Aorta (tissue), 5 donors: Measurements from ENCODE around the gene CCDC92B. TPM values are rescaled to one million over a fixed set of nuclear protein-coding genes. Genes with fewer than 3 reads are reported as not detected.

ENCODE experiments used
- ATAC-seq: fragments of 200-7000 bp; cut with Tn5 transposase; one replicate; pipeline ENCODE4 v1.9.1; 2022; ENCODE audit warnings: moderate library complexity; ENCODE audit not compliant: low FRiP score
- DNase-seq, 2 donors: peaks; one replicate each; pipeline ENCODE4 v3.0.0-alpha.2; 2020
- H3K27ac ChIP-seq, 2 donors: one replicate each; pipeline ENCODE4 v1.5.1; 2013; ENCODE audit warnings: low read length in 2 of 2, mild to moderate bottlenecking in 2 of 2, moderate library complexity in 2 of 2, control low read depth in 1 of 2, inconsistent platforms in 1 of 2, low read depth in 1 of 2
- H3K27me3 ChIP-seq, 2 donors: one replicate each; pipeline ENCODE4 v1.6.1; 2013; ENCODE audit warnings: control low read depth in 1 of 2, low read length in 1 of 2, mild to moderate bottlenecking in 1 of 2, moderate library complexity in 1 of 2; ENCODE audit not compliant: insufficient read depth in 2 of 2, control insufficient read depth in 1 of 2
- H3K36me3 ChIP-seq, 2 donors: one replicate each; pipeline ENCODE4 v1.6.1; 2013; ENCODE audit warnings: control low read depth in 1 of 2, low read length in 1 of 2, mild to moderate bottlenecking in 1 of 2; ENCODE audit not compliant: insufficient read depth in 2 of 2, control insufficient read depth in 1 of 2
- H3K4me1 ChIP-seq, 2 donors: one replicate each; pipeline ENCODE4 v1.6.1; 2013; ENCODE audit warnings: low read length in 2 of 2, control low read depth in 1 of 2, mild to moderate bottlenecking in 1 of 2, moderate library complexity in 1 of 2; ENCODE audit not compliant: insufficient read depth in 2 of 2, control insufficient read depth in 1 of 2
- H3K4me3 ChIP-seq, 2 donors: one replicate each; pipeline ENCODE4 v1.5.1; 2013; ENCODE audit warnings: low read length in 2 of 2, control low read depth in 1 of 2, mild to moderate bottlenecking in 1 of 2
- H3K9me3 ChIP-seq: one replicate; pipeline ENCODE4 v1.6.1; 2013; ENCODE audit warnings: mild to moderate bottlenecking, low read length; ENCODE audit not compliant: control insufficient read depth
- WGBS, 2 donors: extraction: QIAGEN DNeasy Blood & Tissue Kit; methylation state at CpG; one replicate each; pipeline ENCODE4 v1.1.7; 2013; 5-methylcytosine and 5-hydroxymethylcytosine counted together
- intact Hi-C, 2 donors: fragments of 100-400 bp; cut with DNase I; formaldehyde crosslinking; loops; one replicate each; pipeline versions ENCODE4 v1.14.2 to v1.15.0; 2022
- long read RNA-seq, 2 donors: library from polyadenylated mRNA; unstranded; transcript quantifications; one replicate each; pipeline ENCODE4 v2.0.0, GENCODE V29; 2020 to 2021
- polyA plus RNA-seq, 2 donors: library from polyadenylated mRNA; stranded (reverse); fragments of 200-250 nt; gene quantifications; one replicate each; pipeline ENCODE4 v1.2.3, GENCODE V29; 2013
- total RNA-seq, 2 donors: library from RNA; stranded (reverse); fragmentation: NEBNext Ultra II Directional; extraction: Animal tissue kit (Norgen Biotek cat#: 25700); gene quantifications; one replicate each; pipeline ENCODE4 v1.2.1, GENCODE V29; 2021
- donor health status: healthy with polysubstance abuse.
- donor health status: Bipolar disorder and iron deficiency.
- donor health status: DM: no; HTN: no; CAD: no.
- donor health status: DM: no; HTN: no; CAD: no.
- donor health status: DM: yes; HTN: yes; CAD: no.

The CCDC92B gene
- total RNA-seq (under 1 TPM in 1 of 2 donors, not detected in 1; 0.18 TPM), polyA plus RNA-seq (not detected)
- long read RNA-seq, donor 1, result 0 reads
- long read RNA-seq, donor 2, result 0 reads

DNA sequence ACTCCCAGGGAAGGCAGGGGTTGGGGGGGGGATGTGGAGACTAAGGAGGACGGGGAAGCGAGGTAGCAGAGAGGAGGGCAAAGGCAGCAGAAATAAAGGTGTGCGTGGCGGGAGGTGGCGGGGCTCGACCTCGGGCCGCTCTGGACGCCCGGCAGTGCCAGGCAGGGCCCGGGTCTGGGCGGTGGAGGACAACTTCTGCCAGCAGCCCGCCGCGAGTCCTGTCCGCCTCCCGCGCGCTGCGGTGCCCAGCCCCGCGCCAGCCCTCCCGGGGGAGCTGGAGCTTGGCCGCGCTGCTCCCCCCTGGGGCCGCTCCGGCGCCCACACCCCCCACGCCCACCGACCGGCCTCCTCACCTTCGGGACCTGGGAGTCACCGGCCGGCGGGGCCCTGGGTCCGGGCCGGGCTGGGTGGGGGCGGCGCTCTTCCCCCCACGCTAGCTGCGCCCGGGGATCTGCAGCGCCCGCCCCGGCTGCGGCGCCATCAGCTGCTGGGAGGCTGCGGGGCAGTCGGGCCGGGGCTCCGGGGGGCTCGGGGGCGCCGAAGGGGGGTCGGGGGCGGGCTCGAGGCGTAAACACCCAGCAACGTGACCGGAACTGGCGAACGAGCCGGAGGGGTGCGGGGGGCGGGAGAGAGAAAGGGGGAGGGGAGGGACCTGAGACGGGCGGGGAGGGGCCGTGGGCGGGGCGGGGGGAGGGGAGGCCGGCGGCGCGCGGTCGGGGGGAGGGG is at the start of gene CCDC92B:
CCDC92B (minus strand) TSS at position 595 of the 726 bp plus-strand sequence. CDS start 14,507 bp downstream, outside the sequence.
- no peaks in the 10 kb centered on the region for H3K27me3 ChIP-seq
- H3K9me3 ChIP-seq, result no peaks in the 10 kb centered on the region
- H3K4me3 ChIP-seq, result no peak within 1 kb of the TSS
- intact Hi-C loops, result no loop called here
- DNase-seq (no peak), ATAC-seq (no peak)
- no peak within 1 kb of the TSS for H3K27ac ChIP-seq
- 3% methylated on average over 31 to 76 of the region's 76 CpGs for WGBS, 2 donors
- H3K4me1 ChIP-seq, result no peaks in the 10 kb centered on the region
- no peaks in the 10 kb centered on the region for H3K36me3 ChIP-seq

DNA sequence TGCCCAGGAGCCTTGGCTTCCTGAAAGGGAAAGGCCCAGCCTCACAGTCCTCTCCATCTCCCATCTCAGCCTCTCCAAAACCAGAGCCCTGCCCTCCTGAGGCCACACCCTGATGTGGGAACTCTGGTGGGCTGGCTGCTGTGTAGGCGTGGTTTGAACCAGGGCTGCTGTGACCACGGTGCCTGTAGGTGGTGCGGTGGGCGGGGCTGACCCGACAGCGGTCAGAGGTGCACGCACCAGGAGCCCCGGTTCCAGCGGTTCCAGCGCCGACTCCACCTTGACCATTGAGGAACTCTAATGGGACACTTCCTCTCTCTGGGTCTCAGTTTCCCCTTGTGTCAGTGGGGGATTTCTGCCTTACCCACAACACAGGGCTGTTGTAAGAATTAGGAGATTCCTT is 49.2 kb upstream of the CCDC92B start:
- no peaks in the 10 kb centered on the region for H3K9me3 ChIP-seq
- H3K4me1 ChIP-seq, result no peaks in the 10 kb centered on the region
- DNase-seq (no peak), ATAC-seq (no peak)
- no peaks in the 10 kb centered on the region for H3K27me3 ChIP-seq
- no peaks in the 10 kb centered on the region for H3K36me3 ChIP-seq
- no peak overlapping the region for H3K4me3 ChIP-seq
- no peak overlapping the region for H3K27ac ChIP-seq
- intact Hi-C loops, result no loop called here
- WGBS, 2 donors, result 27 to 53% methylated on average over 11 of the region's 11 CpGs

DNA sequence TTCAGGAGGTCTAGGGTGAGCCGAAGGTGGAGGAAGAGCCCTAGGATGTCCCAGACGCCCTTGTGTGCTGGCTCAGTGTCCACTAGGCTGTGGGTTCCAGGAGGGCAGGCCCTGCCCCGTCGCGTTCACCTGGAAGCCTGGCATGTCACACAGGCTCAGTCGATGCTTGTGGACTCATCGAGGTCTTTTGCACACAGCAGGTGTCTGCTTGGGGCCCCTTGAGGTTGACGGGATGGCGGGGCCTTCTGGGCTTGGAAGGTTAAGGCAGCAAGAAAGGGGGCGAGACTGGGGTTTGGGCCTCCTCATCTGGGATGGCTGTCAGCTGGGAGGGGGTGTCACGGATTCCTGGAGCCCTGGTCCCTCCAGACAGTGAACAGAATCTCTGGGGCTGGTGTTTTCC is 48.7 kb upstream of the CCDC92B start:
- Histone ChIP-seq H3K4me1 (no peaks in the 10 kb centered on the region), H3K9me3 (no peaks in the 10 kb centered on the region), H3K27me3 (no peaks in the 10 kb centered on the region), H3K4me3 (no peak overlapping the region), H3K36me3 (no peaks in the 10 kb centered on the region), H3K27ac (no peak overlapping the region)
- intact Hi-C loops, result no loop called here
- ATAC-seq (no peak), DNase-seq (no peak)
- WGBS, 2 donors, result 77 to 86% methylated on average over 11 of the region's 11 CpGs

DNA sequence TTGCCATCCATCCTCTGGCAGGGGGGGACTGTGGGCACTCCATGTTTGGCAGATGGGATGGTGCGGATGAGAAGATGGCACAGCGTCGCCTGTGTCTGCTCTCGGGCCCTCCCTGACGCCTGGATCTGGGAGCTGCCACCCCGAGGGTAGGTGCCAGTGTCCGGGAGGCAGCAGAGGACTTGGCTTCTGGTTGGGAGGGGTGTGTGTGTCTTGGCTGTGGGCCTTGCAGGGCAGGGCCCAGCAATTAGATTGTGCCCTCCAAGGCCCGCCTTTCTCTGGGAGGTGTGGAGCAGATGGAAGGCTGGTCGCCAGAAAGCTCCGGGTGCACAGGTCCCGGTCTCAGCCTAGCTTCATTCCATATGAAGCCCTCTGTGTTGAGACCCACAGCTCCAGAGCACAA is 48.2 kb upstream of the CCDC92B start:
- Histone ChIP-seq H3K4me3 (no peak overlapping the region), H3K27me3 (no peaks in the 10 kb centered on the region), H3K36me3 (no peaks in the 10 kb centered on the region), H3K27ac (no peak overlapping the region), H3K9me3 (no peaks in the 10 kb centered on the region), H3K4me1 (no peaks in the 10 kb centered on the region)
- intact Hi-C loops, result no loop called here
- WGBS, 2 donors, result 29 to 30% methylated on average over 11 of the region's 11 CpGs
- DNase-seq, result no peak
- no peak for ATAC-seq

DNA sequence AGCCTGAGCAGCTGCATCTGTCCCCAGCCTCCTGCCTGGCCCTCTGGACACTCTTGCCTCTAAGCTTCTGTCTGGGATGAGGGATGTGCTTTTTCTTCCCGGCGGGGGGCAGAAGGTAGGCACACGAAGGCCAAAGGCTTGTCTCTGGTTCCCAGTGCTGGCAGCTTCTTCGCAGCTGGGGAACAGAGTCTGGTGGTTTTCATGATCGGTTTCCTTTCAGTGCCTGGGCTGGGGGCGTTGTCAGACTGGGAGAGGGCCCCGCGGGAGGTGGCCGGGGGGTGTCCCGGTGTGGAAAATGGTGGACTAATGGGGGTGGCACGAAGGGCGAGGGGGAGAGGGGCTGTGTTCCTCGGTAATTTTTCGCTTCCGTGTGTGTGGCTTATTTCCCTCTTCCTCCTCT is 47.8 kb upstream of the CCDC92B start:
- 67 to 73% methylated on average over 15 of the region's 15 CpGs for WGBS, 2 donors
- H3K36me3 ChIP-seq, result no peaks in the 10 kb centered on the region
- H3K27me3 ChIP-seq, result no peaks in the 10 kb centered on the region
- ATAC-seq (no peak), DNase-seq (no peak)
- H3K4me1 ChIP-seq, result no peaks in the 10 kb centered on the region
- H3K9me3 ChIP-seq, result no peaks in the 10 kb centered on the region
- H3K4me3 ChIP-seq, result no peak overlapping the region
- intact Hi-C loops, result no loop called here
- no peak overlapping the region for H3K27ac ChIP-seq

DNA sequence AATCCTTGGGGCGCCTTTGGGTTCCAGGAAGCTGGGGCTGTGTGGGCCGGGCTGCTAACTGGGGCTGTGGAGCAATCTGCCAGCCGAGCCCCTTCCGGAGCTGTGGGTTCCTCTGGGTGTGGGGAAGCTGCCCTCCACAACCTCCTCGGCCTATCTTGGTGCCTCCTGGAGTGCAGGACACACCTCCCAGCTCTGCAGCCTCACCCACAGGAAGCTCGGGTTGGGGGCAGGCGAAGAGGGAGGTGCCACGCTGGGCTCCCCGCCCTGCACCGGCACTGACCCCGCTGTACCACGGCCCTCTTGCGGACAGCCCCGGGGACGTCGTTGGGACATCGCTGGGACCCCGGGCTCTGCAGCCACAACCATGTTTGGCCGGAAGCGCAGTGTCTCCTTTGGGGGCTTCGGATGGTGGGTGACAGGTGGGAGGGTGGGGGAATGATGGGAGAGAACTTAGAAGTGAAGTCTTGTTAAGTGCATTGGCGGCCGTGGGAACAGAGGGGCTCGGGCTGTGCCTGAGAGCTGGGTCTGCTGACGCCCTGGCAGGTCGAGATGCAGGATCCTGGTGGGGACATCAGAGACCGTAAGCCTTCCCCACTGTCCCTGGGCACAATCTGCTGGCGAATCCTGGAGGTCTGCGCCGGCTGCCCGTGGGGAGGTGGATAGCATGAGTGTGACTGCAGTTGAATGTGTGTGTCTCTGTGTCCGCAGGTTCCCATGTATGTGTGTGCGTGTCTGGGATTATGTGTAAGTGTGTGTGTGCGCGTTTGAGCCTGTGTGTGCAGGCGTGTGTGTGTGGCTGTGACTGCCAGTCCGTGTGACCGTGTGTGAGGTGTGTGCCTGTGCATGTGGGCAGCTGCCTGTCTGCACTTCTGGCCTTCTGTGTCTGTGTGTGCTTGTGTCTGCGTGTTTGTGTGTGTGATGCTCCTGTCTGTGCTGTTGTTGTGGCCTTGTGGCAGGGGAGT is 47.0 kb upstream of the CCDC92B start, which contains the start of gene RAP1GAP2:
RAP1GAP2 (plus strand) TSS at position 275 of the 962 bp plus-strand sequence; CDS start at position 365, 90 bp downstream.
- Histone ChIP-seq H3K4me1 (no peaks in the 10 kb centered on the region), H3K4me3 (no peak within 1 kb of the TSS), H3K27ac (no peak within 1 kb of the TSS), H3K27me3 (no peaks in the 10 kb centered on the region), H3K36me3 (no peaks in the 10 kb centered on the region), H3K9me3 (no peaks in the 10 kb centered on the region)
- peak; percentile 84 to 85 for DNase-seq
- WGBS, 2 donors, result 72 to 76% methylated on average over 37 to 39 of the region's 39 CpGs
- peak; percentile 49 for ATAC-seq
- intact Hi-C loops, result no loop called here

DNA sequence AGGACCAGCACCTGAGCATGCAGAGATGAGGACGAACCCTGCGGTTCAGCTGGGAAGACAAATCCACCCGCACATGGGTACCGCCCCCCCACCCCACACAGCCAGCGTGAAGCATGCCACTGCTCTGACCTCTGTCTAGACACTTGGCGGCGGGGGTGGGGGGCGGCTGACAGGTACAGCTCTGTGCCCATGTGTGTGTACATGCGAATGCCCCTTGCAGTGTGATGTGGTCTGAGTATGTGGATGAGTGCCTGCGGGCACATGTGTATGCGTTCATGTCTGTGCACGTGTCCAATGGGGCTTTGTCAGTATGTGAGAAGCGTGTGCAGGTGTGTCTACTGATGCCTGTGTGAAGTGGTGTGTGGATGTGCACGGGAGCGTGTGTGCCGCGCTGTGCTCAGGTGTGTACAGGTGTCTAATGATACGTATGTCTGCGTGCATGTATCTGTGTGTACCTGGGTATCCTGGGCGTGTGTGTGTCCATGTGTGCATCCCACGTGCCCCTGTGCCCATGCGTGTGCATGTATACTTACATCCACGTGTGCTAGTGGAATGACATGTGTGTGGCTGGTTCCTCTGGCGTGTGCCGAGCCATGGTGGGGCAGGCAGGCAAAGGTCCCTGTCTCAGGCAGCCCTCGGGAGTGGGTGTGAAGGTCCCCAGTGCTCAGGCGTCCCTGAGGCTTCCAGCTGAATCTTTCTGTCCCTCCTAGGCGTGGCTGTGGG is 46.1 kb upstream of the CCDC92B start:
- no peak for ATAC-seq
- no peaks in the 10 kb centered on the region for H3K27me3 ChIP-seq

DNA sequence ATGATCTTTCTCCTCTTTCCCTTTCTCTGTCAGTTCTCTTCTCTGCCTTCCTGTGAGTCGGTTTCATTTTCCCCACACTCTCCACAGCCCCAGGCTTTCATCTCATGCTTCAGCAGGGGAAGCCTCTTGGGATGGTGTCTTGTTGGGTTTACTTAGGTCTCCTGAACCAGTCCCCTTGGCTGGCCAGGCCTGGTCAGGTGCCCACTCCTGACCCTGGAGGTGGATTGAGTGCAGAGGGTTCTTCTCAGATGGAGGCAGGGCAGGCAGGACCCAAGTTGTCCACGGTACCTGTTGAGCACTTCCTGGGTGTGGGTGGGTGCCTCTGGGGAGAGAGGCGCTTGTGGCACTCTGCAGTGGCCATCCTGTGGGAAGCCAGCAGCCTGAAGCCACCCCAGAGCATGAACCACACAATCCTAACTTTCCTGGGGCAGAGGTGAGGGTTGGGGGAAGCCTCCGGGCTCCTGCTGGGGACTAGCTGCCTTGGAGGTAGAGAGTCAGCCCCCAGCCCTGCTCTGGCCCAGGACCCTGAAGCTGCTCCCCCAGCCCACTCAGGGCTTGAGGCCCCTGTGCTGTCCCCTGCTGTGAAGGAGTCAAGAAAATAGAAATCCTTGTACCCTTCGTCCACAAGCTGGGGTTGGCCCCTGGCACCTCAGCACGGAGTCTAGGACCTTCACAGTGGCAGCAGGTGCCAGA is 44.8 kb upstream of the CCDC92B start:
- no peaks in the 10 kb centered on the region for H3K4me1 ChIP-seq
- H3K4me3 ChIP-seq, result no peak overlapping the region
- no peak for DNase-seq
- no peaks in the 10 kb centered on the region for H3K36me3 ChIP-seq
- no peaks in the 10 kb centered on the region for H3K27me3 ChIP-seq
- intact Hi-C loops, result no loop called here
- H3K9me3 ChIP-seq, result no peaks in the 10 kb centered on the region
- no peak for ATAC-seq
- H3K27ac ChIP-seq, result no peak overlapping the region
- 69 to 75% methylated on average over 6 of the region's 6 CpGs for WGBS, 2 donors

More for the DNA sequence above, 46.1 kb upstream of the CCDC92B start:
- intact Hi-C loops, result no loop called here
- H3K27ac ChIP-seq, result no peak overlapping the region
- H3K36me3 ChIP-seq, result no peaks in the 10 kb centered on the region
- H3K4me1 ChIP-seq, result no peaks in the 10 kb centered on the region
- H3K4me3 ChIP-seq, result no peak overlapping the region
- WGBS, 2 donors, result 84 to 85% methylated on average over 28 of the region's 28 CpGs
- H3K9me3 ChIP-seq, result no peaks in the 10 kb centered on the region
- DNase-seq, result no peak
